OCI-LY1 (cell line): ENCODE data around the gene SLC17A2.

Experiments
- H2AFZ ChIP-seq: fragments of 200-600 bp; sonication (generic), shearing (Covaris generic); 2 replicates; pipeline ENCODE4 v1.6.0; 2014; ENCODE audit warnings: antibody characterized with exemption, mild to moderate bottlenecking, low read length
- H3F3A ChIP-seq: fragments of 200-600 bp; sonication (generic), shearing (Covaris generic); 2 replicates; pipeline ENCODE4 v1.6.0; 2014; ENCODE audit warnings: mild to moderate bottlenecking, antibody characterized with exemption, low read length, moderate library complexity; ENCODE audit not compliant: insufficient read depth
- H3K27ac ChIP-seq: fragments of 200-600 bp; sonication (generic); 2 replicates; pipeline ENCODE4 v1.5.1; 2014; ENCODE audit warnings: low read length, mixed run types, mild to moderate bottlenecking, low read depth; ENCODE audit not compliant: poor library complexity, severe bottlenecking
- H3K27me3 ChIP-seq: fragments of 200-600 bp; sonication (generic); 2 replicates; pipeline ENCODE4 v1.6.0; 2014; ENCODE audit warnings: antibody characterized with exemption, mild to moderate bottlenecking, low read length, moderate library complexity; ENCODE audit not compliant: insufficient read depth
- H3K36me3 ChIP-seq: fragments of 200-600 bp; sonication (generic); 2 replicates; pipeline ENCODE4 v1.6.1; 2014; ENCODE audit warnings: mild to moderate bottlenecking, antibody characterized with exemption, low read length, moderate library complexity, mixed read lengths; ENCODE audit not compliant: insufficient read depth
- H3K4me1 ChIP-seq: fragments of 200-600 bp; sonication (generic); 2 replicates; pipeline ENCODE4 v1.5.1; 2014; ENCODE audit warnings: mild to moderate bottlenecking, low read length, moderate library complexity; ENCODE audit not compliant: insufficient read depth, severe bottlenecking
- H3K4me2 ChIP-seq: fragments of 200-600 bp; sonication (generic), shearing (Covaris generic); 2 replicates; pipeline ENCODE4 v1.6.1; 2014; ENCODE audit warnings: low read length
- H3K4me3 ChIP-seq: fragments of 200-600 bp; sonication (generic); 2 replicates; pipeline ENCODE4 v1.5.1; 2014; ENCODE audit warnings: low read length, low read depth, mild to moderate bottlenecking, mixed read lengths; ENCODE audit not compliant: poor library complexity, severe bottlenecking
- H3K79me2 ChIP-seq: fragments of 200-600 bp; shearing (Covaris generic); 2 replicates; pipeline ENCODE4 v1.6.1; 2016; ENCODE audit warnings: mixed run types, low read length, mixed read lengths; ENCODE audit not compliant: insufficient read depth
- H3K9ac ChIP-seq: fragments of 200-600 bp; sonication (generic), shearing (Covaris generic); 2 replicates; pipeline ENCODE4 v1.6.1; 2014; ENCODE audit warnings: mild to moderate bottlenecking, low read length, mixed read lengths
- H3K9me2 ChIP-seq: fragments of 200-600 bp; sonication (generic), shearing (Covaris generic); 2 replicates; pipeline ENCODE4 v1.6.1; 2014; ENCODE audit warnings: low read depth, mild to moderate bottlenecking, low read length, mixed read lengths
- H3K9me3 ChIP-seq: fragments of 200-600 bp; shearing (Covaris generic); 2 replicates; pipeline ENCODE4 v1.6.1; 2014; ENCODE audit warnings: low read length, mixed read lengths
- H4K20me1 ChIP-seq: fragments of 200-600 bp; sonication (generic), shearing (Covaris generic); 2 replicates; pipeline ENCODE4 v1.6.0; 2016; ENCODE audit warnings: mild to moderate bottlenecking, low read length; ENCODE audit not compliant: insufficient read depth
- EZH2 ChIP-seq: fragments of 200-600 bp; sonication (generic), shearing (Covaris generic); IDR thresholded peaks from 2 replicates; pipeline ENCODE4 v1.8.0; 2017; ENCODE audit warnings: borderline replicate concordance, mixed run types, mild to moderate bottlenecking, antibody characterized with exemption, low read length, moderate library complexity, mixed read lengths
- TF ChIP-seq, protein P1 (sequence below): fragments of 200-600 bp; sonication (generic), shearing (Covaris generic); IDR thresholded peaks from 2 replicates; pipeline ENCODE4 v1.5.1; 2017; ENCODE audit warnings: mild to moderate bottlenecking, antibody characterized with exemption, low read length, moderate library complexity, mixed read lengths

SLC17A2 gene

DNA sequence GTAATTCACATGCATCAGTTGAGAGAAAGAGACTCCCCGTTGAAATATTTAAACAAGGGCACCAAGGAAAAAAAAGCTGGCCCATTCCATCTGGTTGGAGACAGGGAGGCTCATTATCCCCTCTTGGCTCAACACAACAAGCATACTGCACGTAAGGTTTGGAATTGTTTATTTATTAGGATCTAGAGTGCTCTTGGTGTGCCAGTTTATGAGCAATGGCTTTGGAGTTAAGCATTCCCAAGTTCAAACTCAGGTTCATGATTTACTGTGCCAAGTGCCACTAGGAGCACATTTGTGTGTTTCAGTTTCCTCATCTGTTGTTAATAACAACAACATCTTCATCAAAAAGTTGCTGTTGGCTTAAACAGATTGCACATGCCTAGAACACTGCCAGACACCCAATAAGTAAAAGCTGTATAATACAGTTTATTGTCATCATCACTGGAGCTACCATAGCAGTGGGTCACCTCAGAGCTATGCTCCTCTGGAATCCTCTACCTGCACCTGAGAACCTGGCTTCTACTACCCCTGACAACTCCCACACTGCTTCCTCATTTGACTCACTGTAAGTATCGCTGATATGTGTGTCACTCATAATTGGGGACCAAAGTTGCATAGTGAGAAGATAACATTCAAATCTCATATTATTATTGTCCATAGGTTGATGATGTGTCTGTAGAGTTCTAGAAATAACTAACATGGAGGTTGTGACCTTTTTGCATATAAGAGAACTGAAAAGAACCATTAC, 61.9 kb downstream of the SLC17A2 start:
- Histone ChIP-seq H4K20me1 (no peaks in the 10 kb centered on the region), H3K9me2 (no peaks in the 10 kb centered on the region), H3K9ac (no peak overlapping the region), H3F3A (no peaks in the 10 kb centered on the region), H3K4me2 (no peak overlapping the region), H3K36me3 (no peaks in the 10 kb centered on the region), H3K79me2 (no peaks in the 10 kb centered on the region), H3K27ac (no peak overlapping the region), H3K4me3 (no peak overlapping the region), H3K27me3 (no peaks in the 10 kb centered on the region), H2AFZ (no peak overlapping the region), H3K9me3 (no peaks in the 10 kb centered on the region), H3K4me1 (no peaks in the 10 kb centered on the region)
- TF ChIP-seq EZH2: no peak
- TF ChIP-seq, protein P1, sequence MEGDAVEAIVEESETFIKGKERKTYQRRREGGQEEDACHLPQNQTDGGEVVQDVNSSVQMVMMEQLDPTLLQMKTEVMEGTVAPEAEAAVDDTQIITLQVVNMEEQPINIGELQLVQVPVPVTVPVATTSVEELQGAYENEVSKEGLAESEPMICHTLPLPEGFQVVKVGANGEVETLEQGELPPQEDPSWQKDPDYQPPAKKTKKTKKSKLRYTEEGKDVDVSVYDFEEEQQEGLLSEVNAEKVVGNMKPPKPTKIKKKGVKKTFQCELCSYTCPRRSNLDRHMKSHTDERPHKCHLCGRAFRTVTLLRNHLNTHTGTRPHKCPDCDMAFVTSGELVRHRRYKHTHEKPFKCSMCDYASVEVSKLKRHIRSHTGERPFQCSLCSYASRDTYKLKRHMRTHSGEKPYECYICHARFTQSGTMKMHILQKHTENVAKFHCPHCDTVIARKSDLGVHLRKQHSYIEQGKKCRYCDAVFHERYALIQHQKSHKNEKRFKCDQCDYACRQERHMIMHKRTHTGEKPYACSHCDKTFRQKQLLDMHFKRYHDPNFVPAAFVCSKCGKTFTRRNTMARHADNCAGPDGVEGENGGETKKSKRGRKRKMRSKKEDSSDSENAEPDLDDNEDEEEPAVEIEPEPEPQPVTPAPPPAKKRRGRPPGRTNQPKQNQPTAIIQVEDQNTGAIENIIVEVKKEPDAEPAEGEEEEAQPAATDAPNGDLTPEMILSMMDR: no peak

DNA sequence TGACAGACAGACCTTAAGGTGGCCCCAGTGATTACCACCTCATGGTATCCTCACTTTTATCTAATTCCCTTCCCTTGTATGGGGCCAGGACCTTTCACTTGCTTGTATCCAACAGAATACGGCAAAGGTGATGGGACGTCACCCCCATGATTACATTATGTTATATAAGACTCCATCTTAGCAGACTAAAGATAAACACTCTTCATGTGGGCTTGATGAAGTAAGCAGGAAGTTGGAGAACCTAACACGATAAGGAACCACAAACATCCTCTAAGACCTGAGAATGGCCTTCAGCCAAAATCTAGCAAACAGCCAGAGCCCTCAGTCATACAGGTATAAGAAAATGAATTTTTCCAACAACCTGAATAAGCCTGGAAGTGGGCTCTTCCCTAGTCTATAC, 64.5 kb downstream of the SLC17A2 start:
- TF ChIP-seq EZH2: no peak
- TF ChIP-seq, protein P1: no peak
- Histone ChIP-seq H4K20me1 (no peaks in the 10 kb centered on the region), H3K79me2 (no peaks in the 10 kb centered on the region), H3K27me3 (no peaks in the 10 kb centered on the region), H3K9me3 (no peaks in the 10 kb centered on the region), H3K9me2 (no peaks in the 10 kb centered on the region), H3K9ac (no peak overlapping the region), H3K4me1 (no peaks in the 10 kb centered on the region), H3F3A (no peaks in the 10 kb centered on the region), H3K4me2 (no peak overlapping the region), H3K36me3 (no peaks in the 10 kb centered on the region), H3K27ac (no peak overlapping the region), H3K4me3 (no peak overlapping the region), H2AFZ (no peak overlapping the region)

DNA sequence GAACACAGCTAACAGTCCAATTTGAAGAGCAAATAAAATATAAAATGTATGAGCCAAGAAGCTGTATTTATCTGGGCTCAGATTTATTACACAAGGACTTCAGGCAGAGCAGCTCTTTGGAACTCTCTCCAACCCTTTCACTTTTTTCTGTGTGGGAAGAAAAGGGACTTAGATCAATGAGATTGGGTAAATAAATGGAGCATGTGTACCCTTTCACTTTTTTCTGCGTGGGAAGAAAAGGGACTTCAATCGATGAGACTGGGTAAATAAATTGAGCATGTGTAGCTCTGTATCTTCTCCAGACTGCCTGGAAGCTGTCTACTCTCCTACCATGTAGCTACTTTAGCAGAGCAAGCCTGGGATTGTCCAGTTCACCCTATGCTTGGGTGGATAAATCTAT, 67.1 kb downstream of the SLC17A2 start:
- no peaks in the 10 kb centered on the region for H3K4me1 ChIP-seq
- H3K27me3 ChIP-seq: no peaks in the 10 kb centered on the region
- no peak overlapping the region for H2AFZ ChIP-seq
- no peak for TF ChIP-seq EZH2
- TF ChIP-seq, protein P1: no peak
- no peaks in the 10 kb centered on the region for H3K9me3 ChIP-seq
- no peaks in the 10 kb centered on the region for H3F3A ChIP-seq
- no peaks in the 10 kb centered on the region for H4K20me1 ChIP-seq
- H3K36me3 ChIP-seq: no peaks in the 10 kb centered on the region
- H3K9me2 ChIP-seq: no peaks in the 10 kb centered on the region
- H3K9ac ChIP-seq: no peak overlapping the region
- H3K4me3 ChIP-seq: no peak overlapping the region
- H3K4me2 ChIP-seq: no peak overlapping the region
- H3K79me2 ChIP-seq: no peaks in the 10 kb centered on the region
- H3K27ac ChIP-seq: no peak overlapping the region
